Stimulated activated CD8-positive, alpha-beta memory T cell treated with anti-CD3 and anti-CD28 coated beads, Interleukin-7, amount 100 ng/mL, for 24 hours (primary cell): Measurements from ENCODE around the gene STAC2.

Experiments
- DNase-seq: peaks from one replicate; pipeline ENCODE4 v3.0.0-alpha.2; 2020; ENCODE audit warnings: low read depth

Gene STAC2

DNA sequence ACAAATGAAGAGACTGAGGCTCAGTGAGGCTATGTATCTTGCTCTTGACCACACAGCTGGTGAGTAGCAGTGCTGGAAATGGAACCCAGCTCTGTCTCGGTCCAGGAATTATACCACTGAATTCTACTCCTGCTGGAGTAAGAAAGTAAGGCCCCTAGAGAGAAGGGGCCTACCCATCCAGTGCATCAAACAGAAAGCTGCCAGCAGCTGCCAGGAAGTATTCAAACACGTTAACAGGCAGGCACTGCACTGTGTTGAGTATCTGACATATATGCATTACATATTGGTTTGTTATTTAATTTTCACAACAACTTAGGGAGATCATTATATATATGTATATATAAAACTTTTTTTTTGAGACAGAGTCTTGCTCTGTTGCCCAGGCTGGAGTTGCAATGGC lies 63.8 kb downstream of the STAC2 start:
- no peak for DNase-seq
